Measurements from ENCODE around the gene DLG1.
"Not testable (repeated sequence)": the region's sequence is repeated elsewhere in the genome, so short reads cannot be mapped to it uniquely, and the experiment has no call there.

Gene DLG1

GRCh38 chr3:197212290-197212689 is 86.1 kb downstream of the DLG1 start:
- 57% methylated on average over 5 of the region's 5 CpGs for WGBS
- H3K27ac ChIP-seq (ENCODE audit: low read length, poor library complexity, severe bottlenecking): peak overlapping the region; percentile 2
- H4K91ac ChIP-seq (ENCODE audit: low read length): no peak overlapping the region
- H4K8ac ChIP-seq (ENCODE audit: low read length): no peak overlapping the region
- no peak overlapping the region for H2BK12ac ChIP-seq (ENCODE audit: low read length in 2 of 2)
- DNase-seq: no peak
- no peak overlapping the region for H3K4me2 ChIP-seq (ENCODE audit: low read length, poor library complexity, severe bottlenecking)
- no peak overlapping the region for H2BK5ac ChIP-seq (ENCODE audit: low read depth, low read length, poor library complexity, severe bottlenecking)
- no peak overlapping the region for H3K23ac ChIP-seq (ENCODE audit: low read length in 2 of 2)
- H3K9ac ChIP-seq (ENCODE audit: low read length): no peak overlapping the region
- no peak overlapping the region for H2AK5ac ChIP-seq (ENCODE audit: low read length, severe bottlenecking)
- no peaks in the 10 kb centered on the region for H3K9me3 ChIP-seq (ENCODE audit: control insufficient read depth, low read length)
- no peak overlapping the region for H3K4me3 ChIP-seq (ENCODE audit: insufficient read depth in 1 of 2, low read depth in 1 of 2, low read length in 2 of 2)
- H3K4me1 ChIP-seq (ENCODE audit: control insufficient read depth, insufficient read depth, low read depth, low read length): no peaks in the 10 kb centered on the region
- H3K18ac ChIP-seq (ENCODE audit: low read depth in 1 of 2, low read length in 2 of 2): no peak overlapping the region
- no peaks in the 10 kb centered on the region for H3K79me1 ChIP-seq (replicated peaks; ENCODE audit: low read length, poor library complexity, severe bottlenecking)
- no peaks in the 10 kb centered on the region for H3K36me3 ChIP-seq (ENCODE audit: control insufficient read depth in 1 of 2, insufficient read depth in 2 of 2, low read depth in 1 of 2, low read length in 2 of 2)
- no peak overlapping the region for H3K4ac ChIP-seq (ENCODE audit: low read depth in 1 of 2, low read length in 2 of 2)
- no peak overlapping the region for H2BK120ac ChIP-seq (ENCODE audit: low read depth, low read length)
- H3K14ac ChIP-seq (ENCODE audit: low read length in 2 of 2): no peak overlapping the region
- H2BK15ac ChIP-seq (ENCODE audit: low read depth, poor library complexity, severe bottlenecking): no peak overlapping the region
- no peaks in the 10 kb centered on the region for H3K27me3 ChIP-seq (ENCODE audit: control insufficient read depth in 1 of 2, insufficient read depth in 1 of 2, low read length in 2 of 2)
- H2AFZ ChIP-seq (ENCODE audit: low read depth, low read length): no peak overlapping the region

GRCh38 chr3:197211698-197212097 is 86.7 kb downstream of the DLG1 start:
- H3K27me3 ChIP-seq (ENCODE audit: control insufficient read depth in 1 of 2, insufficient read depth in 1 of 2, low read length in 2 of 2); H3K23ac ChIP-seq (ENCODE audit: low read length in 2 of 2); H3K9me3 ChIP-seq (ENCODE audit: control insufficient read depth, low read length); H2BK5ac ChIP-seq (ENCODE audit: low read depth, low read length, poor library complexity, severe bottlenecking); H2AK5ac ChIP-seq (ENCODE audit: low read length, severe bottlenecking); H3K36me3 ChIP-seq (ENCODE audit: control insufficient read depth in 1 of 2, insufficient read depth in 2 of 2, low read depth in 1 of 2, low read length in 2 of 2); H3K4me1 ChIP-seq (ENCODE audit: control insufficient read depth, insufficient read depth, low read depth, low read length); H3K4ac ChIP-seq (ENCODE audit: low read depth in 1 of 2, low read length in 2 of 2); H2BK120ac ChIP-seq (ENCODE audit: low read depth, low read length); H3K79me1 ChIP-seq (replicated peaks; ENCODE audit: low read length, poor library complexity, severe bottlenecking); DNase-seq; H2AFZ ChIP-seq (ENCODE audit: low read depth, low read length); H4K91ac ChIP-seq (ENCODE audit: low read length); H3K14ac ChIP-seq (ENCODE audit: low read length in 2 of 2); H2BK15ac ChIP-seq (ENCODE audit: low read depth, poor library complexity, severe bottlenecking); H3K27ac ChIP-seq (ENCODE audit: low read length, poor library complexity, severe bottlenecking); H3K4me3 ChIP-seq (ENCODE audit: insufficient read depth in 1 of 2, low read depth in 1 of 2, low read length in 2 of 2); H4K8ac ChIP-seq (ENCODE audit: low read length); H3K9ac ChIP-seq (ENCODE audit: low read length); H3K18ac ChIP-seq (ENCODE audit: low read depth in 1 of 2, low read length in 2 of 2); H3K4me2 ChIP-seq (ENCODE audit: low read length, poor library complexity, severe bottlenecking); H2BK12ac ChIP-seq (ENCODE audit: low read length in 2 of 2): not testable (repeated sequence)
- WGBS: 100% methylated on average over 1 of the region's 4 CpGs

DNA sequence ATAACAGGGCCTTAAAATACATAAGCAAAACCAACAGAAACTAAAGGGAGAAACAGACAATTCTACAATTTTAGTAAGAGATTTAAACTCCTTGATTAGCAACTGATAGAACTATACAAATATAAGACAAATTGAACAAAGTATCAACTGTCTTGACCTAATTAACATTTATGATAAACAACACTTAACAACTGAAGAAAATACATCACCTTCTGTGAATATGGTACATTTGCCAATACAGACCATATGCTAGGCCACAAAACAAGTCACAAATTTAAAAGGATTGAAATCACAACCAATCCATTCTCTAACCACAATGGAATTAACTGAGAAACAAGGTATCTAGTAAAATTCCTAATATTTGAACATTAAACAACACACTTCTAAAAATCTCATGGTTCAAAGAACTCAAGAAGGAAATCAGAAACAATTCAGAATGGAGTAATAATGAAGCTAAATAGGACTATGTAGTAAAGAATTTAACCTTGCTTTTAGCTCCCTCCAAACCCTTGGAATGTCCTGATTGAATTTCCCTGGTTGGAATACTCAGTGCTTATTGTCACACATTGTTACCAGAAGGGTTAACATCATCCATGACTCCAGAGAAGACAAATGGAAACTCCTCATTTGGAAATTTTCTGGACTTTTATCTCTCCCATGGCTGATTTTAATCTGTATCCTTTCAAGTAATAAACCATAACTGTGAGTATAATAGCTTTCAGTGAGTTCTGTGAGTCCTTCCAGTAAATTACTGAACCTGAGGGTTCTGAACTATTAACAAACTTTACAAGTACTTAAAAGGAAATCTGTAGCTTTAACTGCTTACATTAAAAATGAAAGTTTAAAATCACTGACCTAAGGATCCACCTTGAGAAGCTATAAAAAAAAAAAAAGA is 88.8 kb downstream of the DLG1 start:
- no peak overlapping the region for H3K4me3 ChIP-seq (ENCODE audit: insufficient read depth in 1 of 2, low read depth in 1 of 2, low read length in 2 of 2)
- no peak overlapping the region for H2BK12ac ChIP-seq (ENCODE audit: low read length in 2 of 2)
- H3K4me1 ChIP-seq (ENCODE audit: control insufficient read depth, insufficient read depth, low read depth, low read length): no peaks in the 10 kb centered on the region
- no peak overlapping the region for H3K14ac ChIP-seq (ENCODE audit: low read length in 2 of 2)
- H2AK5ac ChIP-seq (ENCODE audit: low read length, severe bottlenecking): no peak overlapping the region
- H2BK15ac ChIP-seq (ENCODE audit: low read depth, poor library complexity, severe bottlenecking): no peak overlapping the region
- H3K4me2 ChIP-seq (ENCODE audit: low read length, poor library complexity, severe bottlenecking): no peak overlapping the region
- H2BK120ac ChIP-seq (ENCODE audit: low read depth, low read length): no peak overlapping the region
- H2AFZ ChIP-seq (ENCODE audit: low read depth, low read length): no peak overlapping the region
- no peak overlapping the region for H3K23ac ChIP-seq (ENCODE audit: low read length in 2 of 2)
- H2BK5ac ChIP-seq (ENCODE audit: low read depth, low read length, poor library complexity, severe bottlenecking): no peak overlapping the region
- no peak overlapping the region for H3K4ac ChIP-seq (ENCODE audit: low read depth in 1 of 2, low read length in 2 of 2)
- H4K91ac ChIP-seq (ENCODE audit: low read length): no peak overlapping the region
- H3K79me1 ChIP-seq (replicated peaks; ENCODE audit: low read length, poor library complexity, severe bottlenecking): no peaks in the 10 kb centered on the region
- no peak overlapping the region for H4K8ac ChIP-seq (ENCODE audit: low read length)
- H3K9ac ChIP-seq (ENCODE audit: low read length): no peak overlapping the region
- no peak for DNase-seq
- H3K27ac ChIP-seq (ENCODE audit: low read length, poor library complexity, severe bottlenecking): no peak overlapping the region
- H3K18ac ChIP-seq (ENCODE audit: low read depth in 1 of 2, low read length in 2 of 2): no peak overlapping the region
- no peaks in the 10 kb centered on the region for H3K36me3 ChIP-seq (ENCODE audit: control insufficient read depth in 1 of 2, insufficient read depth in 2 of 2, low read depth in 1 of 2, low read length in 2 of 2)
- no peaks in the 10 kb centered on the region for H3K27me3 ChIP-seq (ENCODE audit: control insufficient read depth in 1 of 2, insufficient read depth in 1 of 2, low read length in 2 of 2)
- no peaks in the 10 kb centered on the region for H3K9me3 ChIP-seq (ENCODE audit: control insufficient read depth, low read length)

GRCh38 chr3:197206913-197207312 is 91.5 kb downstream of the DLG1 start:
- no peak overlapping the region for H3K4ac ChIP-seq (ENCODE audit: low read depth in 1 of 2, low read length in 2 of 2)
- no peaks in the 10 kb centered on the region for H3K36me3 ChIP-seq (ENCODE audit: control insufficient read depth in 1 of 2, insufficient read depth in 2 of 2, low read depth in 1 of 2, low read length in 2 of 2)
- no peaks in the 10 kb centered on the region for H3K9me3 ChIP-seq (ENCODE audit: control insufficient read depth, low read length)
- H3K18ac ChIP-seq (ENCODE audit: low read depth in 1 of 2, low read length in 2 of 2): no peak overlapping the region
- WGBS: 90% methylated on average over 7 of the region's 9 CpGs
- H2BK120ac ChIP-seq (ENCODE audit: low read depth, low read length): no peak overlapping the region
- no peak overlapping the region for H3K23ac ChIP-seq (ENCODE audit: low read length in 2 of 2)
- H3K4me2 ChIP-seq (ENCODE audit: low read length, poor library complexity, severe bottlenecking): no peak overlapping the region
- no peaks in the 10 kb centered on the region for H3K27me3 ChIP-seq (ENCODE audit: control insufficient read depth in 1 of 2, insufficient read depth in 1 of 2, low read length in 2 of 2)
- H3K4me1 ChIP-seq (ENCODE audit: control insufficient read depth, insufficient read depth, low read depth, low read length): peaks cover 2% of the 10 kb centered on the region
- no peak overlapping the region for H3K27ac ChIP-seq (ENCODE audit: low read length, poor library complexity, severe bottlenecking)
- no peak overlapping the region for H2BK12ac ChIP-seq (ENCODE audit: low read length in 2 of 2)
- no peak overlapping the region for H2AFZ ChIP-seq (ENCODE audit: low read depth, low read length)
- no peak overlapping the region for H4K91ac ChIP-seq (ENCODE audit: low read length)
- H4K8ac ChIP-seq (ENCODE audit: low read length): no peak overlapping the region
- DNase-seq: no peak
- H2BK5ac ChIP-seq (ENCODE audit: low read depth, low read length, poor library complexity, severe bottlenecking): no peak overlapping the region
- no peak overlapping the region for H3K9ac ChIP-seq (ENCODE audit: low read length)
- no peak overlapping the region for H2BK15ac ChIP-seq (ENCODE audit: low read depth, poor library complexity, severe bottlenecking)
- H3K4me3 ChIP-seq (ENCODE audit: insufficient read depth in 1 of 2, low read depth in 1 of 2, low read length in 2 of 2): no peak overlapping the region
- no peaks in the 10 kb centered on the region for H3K79me1 ChIP-seq (replicated peaks; ENCODE audit: low read length, poor library complexity, severe bottlenecking)
- H2AK5ac ChIP-seq (ENCODE audit: low read length, severe bottlenecking): no peak overlapping the region
- no peak overlapping the region for H3K14ac ChIP-seq (ENCODE audit: low read length in 2 of 2)
